H1 (cell line): ENCODE measurements around the gene TBC1D7. TPM values are rescaled to one million over a fixed set of nuclear protein-coding genes. Genes with fewer than 3 reads are reported as not detected.

ENCODE experiments used
- CTCF ChIA-PET: fragments of 300-600 bp; sonication (Branson Sonifier 250); formaldehyde crosslinking; loops from one replicate; lab custom pipeline; 2021; ENCODE audit not compliant: partially characterized antibody; lab: Charles Lee
- POLR2A ChIA-PET: fragments of 300-600 bp; sonication (Branson Sonifier 250); formaldehyde crosslinking; loops from one replicate; lab custom pipeline; 2021; ENCODE audit warnings: inconsistent platforms; ENCODE audit not compliant: partially characterized antibody; lab: Charles Lee
- DNase-seq, 2 experiments: peaks; one replicate each; pipeline versions ENCODE4 v3.0.0 to v3.0.0-alpha.2; 2010 to 2022; ENCODE audit warnings: low spot score in 2 of 2, low read depth in 1 of 2, mixed read lengths in 1 of 2
- FAIRE-seq: peaks from 2 replicates; lab custom pipeline; 2011; peaks lifted over from hg19 to GRCh38; lab: Jason Lieb, UNC
- H2AFZ ChIP-seq: 2 replicates; pipeline ENCODE4 v1.8.1; 2012; ENCODE audit warnings: low read length, inconsistent platforms
- H2AK5ac ChIP-seq: 2 replicates; pipeline ENCODE4 v1.6.1; 2013; ENCODE audit warnings: low read depth, low read length
- H2BK120ac ChIP-seq: replicated peaks from 2 replicates; pipeline ENCODE3; 2013; ENCODE audit warnings: low read depth, low read length, inconsistent platforms
- H2BK12ac ChIP-seq: 2 replicates; pipeline ENCODE4 v1.6.1; 2013; ENCODE audit warnings: low read depth, low read length
- H2BK15ac ChIP-seq: 2 replicates; pipeline ENCODE4 v1.6.1; 2013; ENCODE audit warnings: low read length
- H2BK20ac ChIP-seq: 2 replicates; pipeline ENCODE4 v1.6.1; 2013; ENCODE audit warnings: low read length
- H2BK5ac ChIP-seq: 2 replicates; pipeline ENCODE4 v1.6.1; 2013; ENCODE audit warnings: low read depth, low read length
- H3K14ac ChIP-seq: 2 replicates; pipeline ENCODE4 v1.6.1; 2013; ENCODE audit warnings: inconsistent platforms; ENCODE audit not compliant: insufficient read length
- H3K18ac ChIP-seq: 2 replicates; pipeline ENCODE4 v1.6.1; 2013; ENCODE audit warnings: low read length; ENCODE audit errors: extremely low read depth
- H3K23ac ChIP-seq: 2 replicates; pipeline ENCODE4 v1.6.1; 2013; ENCODE audit warnings: inconsistent platforms; ENCODE audit not compliant: insufficient read length
- H3K23me2 ChIP-seq: 2 replicates; pipeline ENCODE4 v1.6.1; 2013; ENCODE audit warnings: low read depth, low read length
- H3K27ac ChIP-seq: 2 replicates; pipeline ENCODE4 v1.6.1; 2011; ENCODE audit warnings: low read depth, low read length, inconsistent platforms
- H3K27me3 ChIP-seq, 4 experiments: replicated peaks in 1 of 4; 1 replicate in 1 of 4; 2 replicates in 3 of 4; pipeline versions ENCODE4 v1.6.1 to v1.8.1; 2011 to 2013; ENCODE audit warnings: low read length in 3 of 4, mild to moderate bottlenecking in 3 of 4, inconsistent platforms in 2 of 4, mixed read lengths in 2 of 4, moderate library complexity in 1 of 4; ENCODE audit not compliant: control insufficient read depth in 3 of 4, insufficient read depth in 3 of 4; ENCODE audit errors: extremely low read depth in 1 of 4
- H3K36me3 ChIP-seq, 4 experiments: 2 replicates each; pipeline versions ENCODE4 v1.6.1 to v1.8.1; 2011 to 2013; ENCODE audit warnings: mild to moderate bottlenecking in 4 of 4, low read length in 3 of 4, moderate library complexity in 2 of 4, control low read depth in 1 of 4, inconsistent platforms in 1 of 4; ENCODE audit not compliant: insufficient read depth in 4 of 4, control insufficient read depth in 2 of 4
- H3K4ac ChIP-seq: replicated peaks from 2 replicates; pipeline ENCODE3; 2013; ENCODE audit warnings: low read length, low read depth, mixed read lengths, inconsistent platforms; ENCODE audit not compliant: insufficient read length
- H3K4me1 ChIP-seq, 4 experiments: replicated peaks in 1 of 4; 1 replicate in 1 of 4; 2 replicates in 3 of 4; pipeline versions ENCODE4 v1.6.1 to v1.8.1; 2011 to 2013; ENCODE audit warnings: low read length in 3 of 4, inconsistent platforms in 2 of 4, mixed read lengths in 1 of 4; ENCODE audit not compliant: insufficient read depth in 4 of 4, control insufficient read depth in 3 of 4
- H3K4me2 ChIP-seq, 2 experiments: 2 replicates each; pipeline versions ENCODE4 v1.6.1 to v1.8.1; 2011 to 2013; ENCODE audit warnings: low read depth in 2 of 2, low read length in 2 of 2, control low read depth in 1 of 2, inconsistent platforms in 1 of 2, mild to moderate bottlenecking in 1 of 2; ENCODE audit not compliant: insufficient read depth in 1 of 2
- H3K4me3 ChIP-seq, 4 experiments: fragments of 200-600, 300-600 bp in 1 of 4; sonication (generic), shearing (Covaris generic), sonication (Bioruptor Twin) in 1 of 4; 2 replicates each; pipeline versions ENCODE4 v1.5.1 to v1.8.1; 2011 to 2016; ENCODE audit warnings: low read length in 4 of 4, low read depth in 3 of 4, control low read depth in 2 of 4, inconsistent platforms in 2 of 4, mild to moderate bottlenecking in 2 of 4, mixed read lengths in 1 of 4, moderate library complexity in 1 of 4; ENCODE audit not compliant: insufficient read depth in 2 of 4; ENCODE audit errors: extremely low read depth in 1 of 4
- H3K56ac ChIP-seq: replicated peaks from 2 replicates; pipeline ENCODE3; 2013; ENCODE audit warnings: low read depth, mild to moderate bottlenecking, mixed read lengths, low read length, inconsistent platforms; ENCODE audit not compliant: insufficient read length
- H3K79me1 ChIP-seq: 2 replicates; pipeline ENCODE4 v1.6.1; 2013; ENCODE audit warnings: low read depth, low read length, control low read depth
- H3K79me2 ChIP-seq, 2 experiments: 2 replicates each; pipeline versions ENCODE4 v1.6.1 to v1.8.1; 2012 to 2013; ENCODE audit warnings: low read length in 2 of 2, mild to moderate bottlenecking in 2 of 2, inconsistent platforms in 1 of 2; ENCODE audit not compliant: insufficient read depth in 2 of 2, control insufficient read depth in 1 of 2
- H3K9ac ChIP-seq, 4 experiments: replicated peaks in 1 of 4; 1 replicate in 1 of 4; 2 replicates in 3 of 4; pipeline versions ENCODE4 v1.6.1 to v1.8.1; 2011 to 2013; ENCODE audit warnings: low read depth in 3 of 4, low read length in 3 of 4, control low read depth in 2 of 4, mild to moderate bottlenecking in 2 of 4, moderate library complexity in 2 of 4, inconsistent platforms in 1 of 4; ENCODE audit errors: extremely low read depth in 1 of 4
- H3K9me3 ChIP-seq, 2 experiments: 2 replicates each; pipeline versions ENCODE4 v1.6.1 to v1.8.1; 2012 to 2013; ENCODE audit warnings: mild to moderate bottlenecking in 2 of 2, moderate library complexity in 2 of 2, control low read depth in 1 of 2, inconsistent platforms in 1 of 2, low read depth in 1 of 2, low read length in 1 of 2, mixed read lengths in 1 of 2; ENCODE audit not compliant: insufficient read depth in 2 of 2
- H4K20me1 ChIP-seq, 2 experiments: replicated peaks in 1 of 2; 2 replicates each; pipeline versions ENCODE3 to v1.8.1; 2011 to 2013; ENCODE audit warnings: inconsistent platforms in 2 of 2, low read length in 2 of 2, mild to moderate bottlenecking in 1 of 2; ENCODE audit not compliant: insufficient read depth in 2 of 2, control insufficient read depth in 1 of 2
- H4K5ac ChIP-seq: 2 replicates; pipeline ENCODE4 v1.6.1; 2013; ENCODE audit warnings: low read length, low read depth, mixed read lengths, inconsistent platforms; ENCODE audit not compliant: insufficient read length
- H4K8ac ChIP-seq: 2 replicates; pipeline ENCODE4 v1.8.0; 2013; ENCODE audit warnings: mild to moderate bottlenecking, moderate library complexity, low read length, inconsistent platforms; ENCODE audit not compliant: insufficient read depth; ENCODE audit errors: extremely low read depth
- H4K91ac ChIP-seq: replicated peaks from 2 replicates; pipeline ENCODE3; 2013; ENCODE audit warnings: low read length, mixed read lengths, inconsistent platforms; ENCODE audit not compliant: insufficient read length
- BRCA1 ChIP-seq: IDR thresholded peaks from 2 replicates; pipeline ENCODE4 v1.6.1; 2012; ENCODE audit warnings: low read depth, low read length, improper control_type of control experiment
- CTCF ChIP-seq, 3 experiments: IDR thresholded peaks; 1 replicate in 2 of 3; 2 replicates in 1 of 3; pipeline versions ENCODE4 v1.5.1 to v1.6.1; 2011; ENCODE audit warnings: low read length in 3 of 3, mild to moderate bottlenecking in 3 of 3, inconsistent platforms in 2 of 3, low read depth in 1 of 3, moderate library complexity in 1 of 3; ENCODE audit not compliant: insufficient read depth in 1 of 3; ENCODE audit errors: control extremely low read depth in 1 of 3
- EZH2 ChIP-seq: fragments of 200-600 bp; sonication (generic); IDR thresholded peaks from 2 replicates; pipeline ENCODE4 v1.7.1; 2012; ENCODE audit warnings: low read depth, mild to moderate bottlenecking, moderate library complexity, low read length, inconsistent platforms; ENCODE audit not compliant: severe bottlenecking
- HDAC6 ChIP-seq: IDR thresholded peaks from one replicate; pipeline ENCODE4 v1.7.1; 2012; ENCODE audit warnings: low read depth, mild to moderate bottlenecking, inconsistent platforms, low read length, moderate library complexity
- KDM1A ChIP-seq: fragments of 200-600, 300-600 bp; sonication (generic); IDR thresholded peaks from 2 replicates; pipeline ENCODE4 v1.7.1; 2016; ENCODE audit warnings: mild to moderate bottlenecking, low read length, borderline replicate concordance
- RBBP5 ChIP-seq: IDR thresholded peaks from 2 replicates; pipeline ENCODE4 v1.7.1; 2012; ENCODE audit warnings: low read depth, mild to moderate bottlenecking, inconsistent platforms, low read length, moderate library complexity, borderline replicate concordance
- RFX5 ChIP-seq: IDR thresholded peaks from 2 replicates; pipeline ENCODE4 v1.6.1; 2011; ENCODE audit warnings: low read depth, low read length, improper control_type of control experiment, borderline replicate concordance
- SP4 ChIP-seq: IDR thresholded peaks from 2 replicates; pipeline ENCODE4 v1.6.1; 2012; ENCODE audit warnings: low read length, inconsistent platforms
- TAF7 ChIP-seq: optimal IDR thresholded peaks from 2 replicates; pipeline ENCODE3; 2011; ENCODE audit warnings: low read depth, mild to moderate bottlenecking, inconsistent platforms, low read length, moderate library complexity, borderline replicate concordance
- TBP ChIP-seq: IDR thresholded peaks from 2 replicates; pipeline ENCODE4 v1.6.1; 2011; ENCODE audit warnings: low read depth, low read length, improper control_type of control experiment
- WGBS, 2 experiments: shearing (Covaris generic) in 1 of 2; methylation state at CpG; one replicate each; pipeline versions ENCODE4 v1.1.6 to v1.1.7; 2013 to 2015; ENCODE audit warnings: low lambda C conversion rate in 2 of 2, mixed read lengths in 2 of 2, inconsistent platforms in 1 of 2, low coverage in 1 of 2, missing lambda C conversion rate in 1 of 2; ENCODE audit not compliant: insufficient replicate concordance in 2 of 2, insufficient coverage in 1 of 2, insufficient read length in 1 of 2; ENCODE audit errors: extremely low coverage in 1 of 2, missing lambda C conversion rate in 1 of 2; 5-methylcytosine and 5-hydroxymethylcytosine counted together
- polyA plus RNA-seq, 7 experiments: library from polyadenylated mRNA; depleted of rRNA in 3 of 7; stranded (reverse) in 5 of 7; unstranded in 2 of 7; fragments of >200 nt in 5 of 7; fragments of 200-250 nt in 2 of 7; gene quantifications; 1 replicate in 5 of 7; 2 replicates in 1 of 7; 4 replicates in 1 of 7; pipeline versions ENCODE4 v1.2.1 to v1.2.3, GENCODE V29; 2011 to 2013; ENCODE audit warnings: missing spikeins in 2 of 7, mixed read lengths in 2 of 7
- total RNA-seq: library from RNA; stranded (reverse); fragmentation: NEBNext Ultra II Directional; extraction: Animal tissue kit (Norgen Biotek cat#: 25700); gene quantifications from 2 replicates; pipeline ENCODE4 v1.2.1, GENCODE V29; 2021

The TBC1D7 gene
- total and polyA plus RNA-seq, 2 of the 8 experiments (the other 6 are each of a cell fraction or from before 2014, with no cell fraction given), result 46.1 to 55.2 TPM

DNA sequence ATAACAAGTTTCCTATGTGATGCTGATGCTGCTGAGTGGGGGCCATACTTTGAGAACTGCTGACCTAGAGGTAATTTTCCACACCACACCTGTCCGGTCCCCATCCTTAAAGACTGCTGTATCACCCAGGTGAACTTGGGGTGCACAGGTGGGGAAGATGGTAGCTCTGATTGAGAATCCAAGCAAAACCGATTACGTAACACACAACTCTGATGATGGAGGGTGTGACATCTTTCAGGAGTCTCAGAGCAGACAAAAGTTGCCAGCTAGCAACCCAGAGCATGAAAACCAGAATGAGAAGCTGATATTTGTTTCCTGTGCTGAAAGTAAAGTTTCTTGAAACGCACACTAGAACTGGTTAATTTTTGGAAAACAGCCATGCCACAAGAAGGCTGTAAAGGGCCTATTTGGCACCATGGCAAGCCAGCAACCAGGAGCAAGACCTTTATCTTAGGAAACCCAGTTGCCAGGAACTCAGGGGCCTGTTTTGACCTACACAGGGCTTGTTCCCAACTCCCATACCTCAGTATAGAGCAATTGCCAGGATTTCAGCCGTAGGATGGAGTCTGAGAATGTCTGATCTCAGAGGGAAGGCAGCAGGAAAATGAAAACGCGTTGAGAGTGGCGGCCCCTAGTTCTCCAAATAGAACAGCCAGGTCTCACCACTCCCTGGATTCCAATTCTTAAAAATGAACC is 21.6 kb upstream of the TBC1D7 start:
- Histone ChIP-seq H3K56ac (no peak overlapping the region), H2BK12ac (no peak overlapping the region), H3K18ac (no peak overlapping the region), H2BK5ac (no peak overlapping the region), H3K4ac (no peak overlapping the region), H2AK5ac (no peak overlapping the region), H4K20me1 (no peaks in the 10 kb centered on the region), H3K79me2 (no peaks in the 10 kb centered on the region), H3K27ac (no peak overlapping the region), H3K4me3 (no peak overlapping the region), H4K8ac (0 out of 2 replicates have a peak overlapping the region, but pooled peaks have one; percentile 26), H2AFZ (no peak overlapping the region; the same call in 1 of the 2 replicates), H3K23ac (no peak overlapping the region), H2BK20ac (no peak overlapping the region), H2BK15ac (no peak overlapping the region; the same call in 1 of the 2 replicates), H3K79me1 (no peaks in the 10 kb centered on the region), H3K9ac (no peak overlapping the region), H3K36me3 (no peaks in the 10 kb centered on the region), H3K9me3 (peaks cover 0 to 8% of the 10 kb centered on the region in 2 experiments; a peak in 1 of 4 replicates), H3K27me3 (peaks cover 0 to 2% (median 0%) of the 10 kb centered on the region in 4 experiments; a peak in 2 of 7 replicates), H3K4me2 (no peak overlapping the region), H3K4me1 (peaks cover 4 to 8% (median 6%) of the 10 kb centered on the region in 4 experiments; a peak in 4 of 7 replicates), H4K91ac (no peak overlapping the region), H3K23me2 (no peaks in the 10 kb centered on the region), H2BK120ac (no peak overlapping the region), H3K14ac (no peak overlapping the region), H4K5ac (no peak overlapping the region)
- no peak for FAIRE-seq
- no peak for DNase-seq
- ChIA-PET POLR2A (no interaction called here), CTCF (interaction anchor here (0.7 to 4.3 kb wide), 6 partner anchors 11 to 225 kb away, joined by 3 to 16 read pairs (median 3); partner anchors contain the start of gene SIRT5)
- WGBS, 2 experiments, result 95% methylated on average over 8 of the region's 8 CpGs; no CpG with 5 or more reads in 1 of the 2 experiments
- TF ChIP-seq CTCF (IDR thresholded peaks at IDR 0.05; ENCODE audit: control extremely low read depth in 1 of 3, insufficient read depth in 1 of 3, low read depth in 1 of 3, low read length in 3 of 3), result no peak
- no peak for TF ChIP-seq SP4
- no peak for TF ChIP-seq KDM1A
- no peak for TF ChIP-seq EZH2
- no peak for TF ChIP-seq BRCA1
- no peak for TF ChIP-seq RFX5
- no peak for TF ChIP-seq RBBP5
- TF ChIP-seq TBP, result no peak
- TF ChIP-seq TAF7, result no peak
- no peak for TF ChIP-seq HDAC6
